Measurements from ENCODE around the gene RNASEH2B. TPM values are rescaled to one million over a fixed set of nuclear protein-coding genes. Genes with fewer than 3 reads are reported as not detected.
A peak's percentile ranks its signal among the peaks of the same experiment; 100 is the strongest.

The RNASEH2B gene
- total and polyA plus RNA-seq, 5 donors from 2014 or later = 96.0 to 205 (median 169) TPM

- peak; percentile 37 to 44 for ATAC-seq (ENCODE audit: low read depth in 2 of 2)
- peak overlapping the region; percentile 64 for H3K27ac ChIP-seq (ENCODE audit: insufficient read depth, low read length, poor library complexity, severe bottlenecking)
Measured at GRCh38 chr13:50914848-50915247, 5.3 kb downstream of the RNASEH2B start.

GRCh38 chr13:50915565-50915964 is 6.0 kb downstream of the RNASEH2B start:
- Histone ChIP-seq H3K27ac (ENCODE audit: insufficient read depth, low read length, poor library complexity, severe bottlenecking) (peak overlapping the region; percentile 64), H3K36me3 (ENCODE audit: control insufficient read depth, insufficient read depth, low read length) (no peaks in the 10 kb centered on the region), H3K9me3 (ENCODE audit: control insufficient read depth in 2 of 2, low read length in 2 of 2) (no peaks in the 10 kb centered on the region), H3K27me3 (ENCODE audit: control insufficient read depth, insufficient read depth, low read length) (no peaks in the 10 kb centered on the region), H3K4me1 (ENCODE audit: control insufficient read depth, insufficient read depth, low read length, poor library complexity, severe bottlenecking) (peaks cover 76% of the 10 kb centered on the region), H3K4me3 (ENCODE audit: low read depth, low read length) (peak overlapping the region; percentile 65)
- H3K36me3 Mint-ChIP-seq = peaks cover 12% of the 10 kb centered on the region
- H3K9me3 Mint-ChIP-seq = peaks cover 0 to 5% (median 0%) of the 10 kb centered on the region in 7 donors
- DNase-seq (peak in 2 of 3 donors; percentile 6 to 39), ATAC-seq (ENCODE audit: low read depth in 2 of 2) (no peak)
- no peaks in the 10 kb centered on the region for H3K27me3 Mint-ChIP-seq
- peak overlapping the region in 3 of 4 donors; percentile 49 to 87 (median 79) for H3K4me3 Mint-ChIP-seq
- H3K4me1 Mint-ChIP-seq = peaks cover 48 to 90% (median 72%) of the 10 kb centered on the region in 4 donors
- peak overlapping the region; percentile 88 to 91 (median 91) for H3K27ac Mint-ChIP-seq

More at GRCh38 chr13:50914848-50915247, 5.3 kb downstream of the RNASEH2B start:
- Mint-ChIP-seq H3K27ac (peak overlapping the region; percentile 88 to 91 (median 91)), H3K4me1 (peaks cover 44 to 88% (median 68%) of the 10 kb centered on the region in 4 donors), H3K9me3 (peaks cover 0 to 2% (median 0%) of the 10 kb centered on the region in 7 donors), H3K4me3 (peak overlapping the region; percentile 40 to 87 (median 66)), H3K27me3 (no peaks in the 10 kb centered on the region), H3K36me3 (peaks cover 12% of the 10 kb centered on the region)
- H3K4me3 ChIP-seq (ENCODE audit: low read depth, low read length) = peak overlapping the region; percentile 65
- H3K4me1 ChIP-seq (ENCODE audit: control insufficient read depth, insufficient read depth, low read length, poor library complexity, severe bottlenecking) = peaks cover 77% of the 10 kb centered on the region
- H3K36me3 ChIP-seq (ENCODE audit: control insufficient read depth, insufficient read depth, low read length) = no peaks in the 10 kb centered on the region
- no peaks in the 10 kb centered on the region for H3K9me3 ChIP-seq (ENCODE audit: control insufficient read depth in 2 of 2, low read length in 2 of 2)
- no peaks in the 10 kb centered on the region for H3K27me3 ChIP-seq (ENCODE audit: control insufficient read depth, insufficient read depth, low read length)
- peak in 2 of 3 donors; percentile 22 to 61 for DNase-seq

DNA sequence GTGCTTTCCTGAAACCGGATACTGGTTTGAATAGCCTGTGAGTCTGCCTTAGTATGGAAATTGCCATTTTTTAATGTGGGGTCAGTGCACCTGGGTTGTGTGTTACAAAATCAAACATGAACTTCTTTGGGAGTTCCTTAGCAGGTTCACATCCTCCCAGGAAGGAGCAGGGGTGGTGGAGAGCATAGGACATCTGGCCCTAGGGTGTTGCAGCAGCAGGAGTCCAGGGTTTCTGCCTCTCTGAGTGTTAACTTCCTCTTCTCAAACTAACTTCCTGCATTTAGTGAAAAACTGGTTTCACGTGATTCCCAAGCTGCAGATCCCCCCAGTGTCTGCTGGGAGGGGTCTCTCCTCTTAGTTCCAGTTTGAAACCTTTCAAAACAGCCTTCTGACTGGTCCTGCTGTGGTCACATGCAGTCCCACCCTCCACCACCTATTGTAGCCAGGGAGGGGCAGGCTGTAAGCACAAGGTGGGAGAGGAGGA is 7.2 kb downstream of the RNASEH2B start:
- Mint-ChIP-seq H3K27me3 (no peaks in the 10 kb centered on the region), H3K27ac (peak overlapping the region; percentile 41 to 93 (median 91)), H3K9me3 (peaks cover 0 to 5% (median under 1%) of the 10 kb centered on the region in 7 donors), H3K4me1 (peaks cover 48 to 84% (median 67%) of the 10 kb centered on the region in 4 donors), H3K4me3 (peak overlapping the region; percentile 40 to 83 (median 78)), H3K36me3 (peaks cover 18% of the 10 kb centered on the region)
- Histone ChIP-seq H3K27ac (ENCODE audit: insufficient read depth, low read length, poor library complexity, severe bottlenecking) (peak overlapping the region; percentile 58), H3K27me3 (ENCODE audit: control insufficient read depth, insufficient read depth, low read length) (no peaks in the 10 kb centered on the region), H3K9me3 (ENCODE audit: control insufficient read depth in 2 of 2, low read length in 2 of 2) (peaks cover 5 to 8% of the 10 kb centered on the region in 2 experiments), H3K36me3 (ENCODE audit: control insufficient read depth, insufficient read depth, low read length) (peaks cover 7% of the 10 kb centered on the region), H3K4me3 (ENCODE audit: low read depth, low read length) (peak overlapping the region; percentile 60), H3K4me1 (ENCODE audit: control insufficient read depth, insufficient read depth, low read length, poor library complexity, severe bottlenecking) (peaks cover 64% of the 10 kb centered on the region)
- peak in 1 of 3 donors; percentile 27 for DNase-seq
- ATAC-seq (ENCODE audit: low read depth in 2 of 2) = no peak

DNA sequence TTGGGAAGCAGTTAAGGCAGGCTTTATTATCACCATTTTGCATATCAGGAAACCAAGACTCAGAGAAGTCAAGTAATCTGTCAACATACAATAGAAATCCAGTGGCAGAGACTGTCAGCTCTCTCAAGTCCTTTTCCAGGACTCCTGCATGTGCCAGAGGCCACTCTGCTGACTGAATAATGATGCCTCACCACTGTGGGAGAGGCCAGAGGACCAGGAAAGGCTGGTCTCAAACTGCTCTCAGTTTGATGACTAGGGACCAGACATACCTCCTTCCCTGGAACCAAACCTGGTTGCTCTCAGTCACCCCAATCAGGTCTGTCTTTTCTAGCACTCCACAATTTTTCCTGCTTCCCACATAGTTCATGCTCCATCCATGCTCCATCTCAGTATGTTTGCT is 8.0 kb downstream of the RNASEH2B start:
- H3K36me3 Mint-ChIP-seq = peaks cover 26% of the 10 kb centered on the region
- H3K4me3 ChIP-seq (ENCODE audit: low read depth, low read length) = peak overlapping the region; percentile 60
- H3K27me3 Mint-ChIP-seq = no peaks in the 10 kb centered on the region
- H3K4me1 Mint-ChIP-seq = peaks cover 46 to 76% (median 61%) of the 10 kb centered on the region in 4 donors
- peaks cover 0 to 12% (median 4%) of the 10 kb centered on the region in 7 donors for H3K9me3 Mint-ChIP-seq
- H3K36me3 ChIP-seq (ENCODE audit: control insufficient read depth, insufficient read depth, low read length) = peaks cover 14% of the 10 kb centered on the region
- H3K27me3 ChIP-seq (ENCODE audit: control insufficient read depth, insufficient read depth, low read length) = no peaks in the 10 kb centered on the region
- peak overlapping the region in 3 of 4 donors; percentile 31 to 77 (median 40) for H3K4me3 Mint-ChIP-seq
- no peak for ATAC-seq (ENCODE audit: low read depth in 2 of 2)
- H3K4me1 ChIP-seq (ENCODE audit: control insufficient read depth, insufficient read depth, low read length, poor library complexity, severe bottlenecking) = peaks cover 56% of the 10 kb centered on the region
- H3K27ac Mint-ChIP-seq = peak overlapping the region; percentile 48 to 93 (median 91)
- H3K9me3 ChIP-seq (ENCODE audit: control insufficient read depth in 2 of 2, low read length in 2 of 2) = peaks cover 13 to 16% of the 10 kb centered on the region in 2 experiments
- H3K27ac ChIP-seq (ENCODE audit: insufficient read depth, low read length, poor library complexity, severe bottlenecking) = peak overlapping the region; percentile 58
- DNase-seq = no peak

DNA sequence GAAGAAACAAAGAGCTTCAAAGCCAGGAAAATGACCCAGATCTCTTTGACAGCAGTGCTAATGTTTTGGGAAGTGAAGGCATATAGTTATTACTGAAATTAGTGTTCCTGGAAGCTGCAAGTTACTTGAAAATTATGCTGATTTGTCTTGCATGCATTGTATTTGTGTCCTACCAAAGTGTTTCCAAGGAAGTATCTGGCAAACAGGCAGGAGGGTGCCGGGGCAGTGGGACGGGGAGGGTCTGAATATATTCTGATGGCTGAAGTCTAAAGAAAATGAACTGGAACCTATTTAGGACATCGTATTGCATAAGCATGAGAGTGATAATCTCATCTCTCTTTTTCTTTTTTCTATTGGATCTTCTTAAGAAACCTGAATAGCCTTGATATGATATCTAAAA is 9.0 kb downstream of the RNASEH2B start:
- Mint-ChIP-seq H3K27ac (peak overlapping the region in 2 of 3 donors; percentile 7 to 76), H3K4me3 (peak overlapping the region in 1 of 4 donors; percentile 20), H3K9me3 (peaks cover 0 to 22% (median 5%) of the 10 kb centered on the region in 7 donors), H3K27me3 (no peaks in the 10 kb centered on the region), H3K36me3 (peaks cover 32% of the 10 kb centered on the region), H3K4me1 (peaks cover 43 to 69% (median 60%) of the 10 kb centered on the region in 4 donors)
- ATAC-seq (ENCODE audit: low read depth in 2 of 2) (no peak), DNase-seq (no peak)
- H3K4me1 ChIP-seq (ENCODE audit: control insufficient read depth, insufficient read depth, low read length, poor library complexity, severe bottlenecking) = peaks cover 52% of the 10 kb centered on the region
- peaks cover 23 to 26% of the 10 kb centered on the region in 2 experiments for H3K9me3 ChIP-seq (ENCODE audit: control insufficient read depth in 2 of 2, low read length in 2 of 2)
- peaks cover 14% of the 10 kb centered on the region for H3K36me3 ChIP-seq (ENCODE audit: control insufficient read depth, insufficient read depth, low read length)
- no peaks in the 10 kb centered on the region for H3K27me3 ChIP-seq (ENCODE audit: control insufficient read depth, insufficient read depth, low read length)
- H3K4me3 ChIP-seq (ENCODE audit: low read depth, low read length) = no peak overlapping the region
- no peak overlapping the region for H3K27ac ChIP-seq (ENCODE audit: insufficient read depth, low read length, poor library complexity, severe bottlenecking)

DNA sequence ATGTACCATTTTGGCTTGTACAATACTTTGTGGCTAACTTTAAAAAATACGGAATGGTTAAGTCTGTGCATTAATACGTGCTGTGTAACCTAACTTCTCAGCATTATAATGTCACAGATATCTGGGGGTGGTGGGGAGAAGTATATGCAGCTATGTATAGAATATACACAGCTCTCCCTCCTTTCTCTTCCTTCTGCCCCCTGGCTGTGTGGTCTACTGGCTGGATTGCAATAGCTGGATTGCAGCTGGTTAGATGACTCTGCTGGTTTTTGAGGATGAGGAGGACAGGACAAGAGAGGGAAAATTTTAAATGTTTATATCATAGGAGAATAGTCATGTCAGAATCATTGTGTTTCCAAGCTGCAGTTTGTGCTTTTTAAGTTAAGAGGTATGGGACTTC is 9.7 kb downstream of the RNASEH2B start:
- Histone ChIP-seq H3K4me3 (ENCODE audit: low read depth, low read length) (peak overlapping the region; percentile 23), H3K27ac (ENCODE audit: insufficient read depth, low read length, poor library complexity, severe bottlenecking) (no peak overlapping the region), H3K36me3 (ENCODE audit: control insufficient read depth, insufficient read depth, low read length) (peaks cover 14% of the 10 kb centered on the region), H3K9me3 (ENCODE audit: control insufficient read depth in 2 of 2, low read length in 2 of 2) (peaks cover 28 to 30% of the 10 kb centered on the region in 2 experiments), H3K4me1 (ENCODE audit: control insufficient read depth, insufficient read depth, low read length, poor library complexity, severe bottlenecking) (peaks cover 46% of the 10 kb centered on the region), H3K27me3 (ENCODE audit: control insufficient read depth, insufficient read depth, low read length) (no peaks in the 10 kb centered on the region)
- H3K36me3 Mint-ChIP-seq = peaks cover 38% of the 10 kb centered on the region
- peak overlapping the region in 3 of 4 donors; percentile 27 to 65 (median 45) for H3K4me3 Mint-ChIP-seq
- DNase-seq (no peak), ATAC-seq (ENCODE audit: low read depth in 2 of 2) (no peak)
- no peaks in the 10 kb centered on the region for H3K27me3 Mint-ChIP-seq
- H3K4me1 Mint-ChIP-seq = peaks cover 48 to 65% (median 54%) of the 10 kb centered on the region in 4 donors
- H3K9me3 Mint-ChIP-seq = peaks cover 0 to 29% (median 6%) of the 10 kb centered on the region in 7 donors
- peak overlapping the region in 2 of 3 donors; percentile 9 to 27 for H3K27ac Mint-ChIP-seq

DNA sequence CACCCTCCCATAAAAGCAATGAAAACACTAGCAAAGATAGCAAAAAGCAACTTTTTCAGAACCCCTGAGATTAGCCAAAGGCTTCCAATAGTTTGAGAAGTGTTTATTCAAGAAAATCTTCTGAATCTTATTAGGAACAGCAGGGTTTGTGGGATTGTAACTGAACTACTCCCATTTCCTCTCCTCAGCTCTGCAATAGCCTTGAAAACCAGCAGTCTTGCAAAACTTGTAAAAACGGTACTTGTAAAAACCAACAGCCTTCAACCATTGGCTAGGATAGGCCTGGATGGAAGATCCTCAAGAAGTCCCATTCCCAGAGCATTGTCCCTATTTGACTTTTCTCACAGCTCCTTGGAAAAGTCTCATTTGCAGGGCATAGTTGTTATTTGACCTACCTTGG is 12.1 kb downstream of the RNASEH2B start:
- ATAC-seq (ENCODE audit: low read depth in 2 of 2) (no peak), DNase-seq (no peak)
- H3K4me1 ChIP-seq (ENCODE audit: control insufficient read depth, insufficient read depth, low read length, poor library complexity, severe bottlenecking) = peaks cover 21% of the 10 kb centered on the region
- peaks cover 2 to 30% (median 14%) of the 10 kb centered on the region in 7 donors for H3K9me3 Mint-ChIP-seq
- no peak overlapping the region for H3K4me3 ChIP-seq (ENCODE audit: low read depth, low read length)
- peaks cover 43 to 60% (median 51%) of the 10 kb centered on the region in 4 donors for H3K4me1 Mint-ChIP-seq
- H3K27me3 ChIP-seq (ENCODE audit: control insufficient read depth, insufficient read depth, low read length) = no peaks in the 10 kb centered on the region
- H3K27me3 Mint-ChIP-seq = no peaks in the 10 kb centered on the region
- H3K36me3 ChIP-seq (ENCODE audit: control insufficient read depth, insufficient read depth, low read length) = peaks cover 14% of the 10 kb centered on the region
- no peak overlapping the region for H3K27ac ChIP-seq (ENCODE audit: insufficient read depth, low read length, poor library complexity, severe bottlenecking)
- H3K9me3 ChIP-seq (ENCODE audit: control insufficient read depth in 2 of 2, low read length in 2 of 2) = peaks cover 34 to 36% of the 10 kb centered on the region in 2 experiments
- H3K27ac Mint-ChIP-seq = no peak overlapping the region
- H3K36me3 Mint-ChIP-seq = peaks cover 38% of the 10 kb centered on the region
- no peak overlapping the region for H3K4me3 Mint-ChIP-seq

All from CD4-positive, CD25-positive, alpha-beta regulatory T cell (primary cell).